Stimulated activated naive CD8-positive, alpha-beta T cell treated with anti-CD3 and anti-CD28 coated beads, Interleukin-15, Interleukin-2, amounts not matched to agents 100 U/mL and 50 U/mL, for 24 hours (primary cell): ENCODE data around the gene MED26.

Experiments used
- ATAC-seq: fragments of 150-1000 bp; cut with Tn5 transposase; one replicate; pipeline ENCODE4 v1.10.0; 2021
- DNase-seq: peaks from one replicate; pipeline ENCODE4 v3.0.0; 2021

Gene MED26

GRCh38 chr19:16588824-16589577 is 39.0 kb downstream of the MED26 start:
- DNase-seq (no peak), ATAC-seq (no peak)

GRCh38 chr19:16587833-16588823 is 39.9 kb downstream of the MED26 start:
- DNase-seq (peak; percentile 77), ATAC-seq (peak; percentile 70)

DNA sequence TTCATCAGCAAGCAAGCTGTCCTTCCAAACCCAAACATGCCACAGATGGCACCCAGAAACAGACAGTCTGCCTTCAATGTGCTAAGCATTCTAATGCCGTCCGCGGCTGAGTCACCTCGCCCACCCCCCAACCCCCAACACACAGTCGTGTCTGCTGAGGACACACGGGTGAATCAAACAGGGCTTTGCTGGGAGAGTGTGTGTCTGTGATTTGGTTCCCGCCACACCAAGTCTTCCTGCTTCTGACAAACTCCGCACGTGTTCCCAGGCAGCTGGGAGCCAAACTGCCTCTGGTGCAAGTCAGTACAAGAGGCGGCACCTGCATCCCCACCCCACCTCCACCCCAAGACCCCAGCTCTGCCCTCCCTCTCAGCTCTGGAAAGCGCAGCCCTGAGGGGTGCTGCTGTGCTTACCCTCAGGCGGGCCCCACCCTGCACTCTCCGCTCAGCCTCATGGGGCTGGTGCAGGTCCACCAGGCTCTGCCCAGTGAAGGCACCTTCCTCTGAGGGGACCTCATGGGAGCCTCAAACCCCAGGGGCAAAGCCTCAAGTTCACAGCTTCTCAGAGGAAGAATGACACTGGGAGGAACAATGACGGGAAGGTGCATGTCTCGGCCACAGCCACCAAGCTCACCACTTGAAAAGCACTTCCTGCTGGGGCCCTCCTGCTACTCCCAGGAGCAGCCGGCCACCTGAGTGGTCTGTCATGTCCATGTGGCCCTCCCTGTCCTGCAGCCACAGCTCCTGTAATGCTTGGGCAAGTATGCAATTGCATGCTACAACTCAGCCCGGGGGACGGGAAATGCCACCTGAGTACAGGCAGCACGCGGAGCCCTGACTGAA is 40.8 kb downstream of the MED26 start:
- DNase-seq (peak; percentile 65), ATAC-seq (peak; percentile 8)

DNA sequence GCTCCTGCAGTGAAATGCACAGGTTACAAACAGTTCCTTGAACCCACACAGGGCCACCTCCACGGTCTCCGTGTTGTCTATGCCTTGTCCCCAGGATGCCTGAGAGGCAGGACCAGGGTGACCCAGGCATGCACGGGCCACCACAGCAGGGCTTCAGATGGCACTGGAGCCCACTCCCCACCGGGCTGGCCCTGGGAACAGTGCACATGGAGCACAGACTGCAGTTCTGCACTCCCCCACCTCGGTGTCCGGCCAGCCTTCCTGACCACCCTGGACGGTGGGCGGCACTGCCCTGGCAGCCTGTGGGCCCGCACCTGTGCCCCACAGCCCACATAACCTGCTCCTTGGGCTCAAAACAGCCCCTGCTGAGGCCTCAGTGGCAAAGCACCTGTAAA is 41.5 kb downstream of the MED26 start:
- ATAC-seq (no peak), DNase-seq (no peak)

DNA sequence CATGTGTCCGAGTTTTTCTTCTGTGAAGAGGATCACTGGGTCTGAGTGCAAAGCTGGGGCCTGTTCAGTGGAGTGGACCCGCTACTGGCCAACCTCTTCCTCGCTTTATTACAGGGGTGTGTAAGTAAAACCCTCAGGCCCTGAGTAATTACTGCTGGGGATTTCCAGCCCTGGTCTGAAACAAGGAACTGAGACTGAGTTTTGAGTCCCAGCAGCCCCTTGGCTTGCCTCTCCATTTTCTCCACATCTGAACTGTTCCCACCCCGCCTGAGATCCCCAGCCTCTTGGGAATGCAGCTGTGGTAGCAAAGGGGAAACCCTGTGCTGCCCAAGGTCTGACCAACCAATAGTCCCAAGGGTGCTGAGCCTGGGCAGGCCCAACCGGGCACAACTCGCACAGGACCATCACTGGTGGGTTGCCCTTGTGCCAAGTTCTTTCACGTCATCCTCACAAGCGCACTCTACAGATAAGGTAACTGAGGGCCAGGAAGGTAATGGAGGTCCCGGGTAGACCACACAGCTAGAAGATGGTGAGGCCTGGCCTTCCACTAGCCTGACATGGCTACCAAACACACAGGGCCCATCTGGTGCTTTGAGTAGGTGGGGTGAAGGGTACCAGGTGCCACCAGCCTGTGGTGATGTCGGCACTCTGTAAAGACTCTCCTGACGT is 42.1 kb downstream of the MED26 start:
- DNase-seq, result peak; percentile 60
- ATAC-seq, result peak; percentile 5

DNA sequence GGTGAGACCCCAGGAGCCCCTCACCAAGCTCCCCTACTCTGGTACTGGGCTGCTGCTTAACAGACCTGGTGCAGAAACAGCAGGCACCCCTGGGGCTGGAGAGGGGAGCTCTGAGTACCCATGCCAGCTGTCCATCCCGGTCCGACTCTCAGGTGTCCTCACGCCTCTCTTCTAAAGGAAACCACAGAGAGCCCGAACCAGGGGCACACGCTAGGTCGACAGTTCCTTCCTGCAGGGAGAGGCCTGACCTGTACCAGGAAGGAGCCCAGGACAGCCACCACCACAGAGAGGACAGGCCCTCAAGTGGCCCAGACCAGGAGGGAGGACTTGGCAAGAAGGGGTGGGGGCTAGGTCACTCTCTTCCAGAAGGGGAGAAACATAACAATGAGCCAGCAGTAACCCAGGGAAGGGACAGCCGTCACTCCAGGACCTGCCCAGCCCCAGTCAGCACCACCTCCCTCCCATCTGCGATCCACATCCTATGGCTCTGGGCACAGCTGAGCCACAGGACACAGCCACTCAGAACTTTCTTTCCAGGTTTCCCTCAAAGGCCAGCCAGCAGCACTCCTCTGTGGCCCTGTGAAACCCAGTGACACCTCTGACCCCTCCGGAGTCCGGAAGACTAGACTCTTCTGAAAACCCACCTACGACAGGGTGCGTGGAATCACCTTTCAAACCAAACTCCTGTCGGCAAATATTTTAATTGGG is 42.8 kb downstream of the MED26 start:
- DNase-seq, result no peak

DNA sequence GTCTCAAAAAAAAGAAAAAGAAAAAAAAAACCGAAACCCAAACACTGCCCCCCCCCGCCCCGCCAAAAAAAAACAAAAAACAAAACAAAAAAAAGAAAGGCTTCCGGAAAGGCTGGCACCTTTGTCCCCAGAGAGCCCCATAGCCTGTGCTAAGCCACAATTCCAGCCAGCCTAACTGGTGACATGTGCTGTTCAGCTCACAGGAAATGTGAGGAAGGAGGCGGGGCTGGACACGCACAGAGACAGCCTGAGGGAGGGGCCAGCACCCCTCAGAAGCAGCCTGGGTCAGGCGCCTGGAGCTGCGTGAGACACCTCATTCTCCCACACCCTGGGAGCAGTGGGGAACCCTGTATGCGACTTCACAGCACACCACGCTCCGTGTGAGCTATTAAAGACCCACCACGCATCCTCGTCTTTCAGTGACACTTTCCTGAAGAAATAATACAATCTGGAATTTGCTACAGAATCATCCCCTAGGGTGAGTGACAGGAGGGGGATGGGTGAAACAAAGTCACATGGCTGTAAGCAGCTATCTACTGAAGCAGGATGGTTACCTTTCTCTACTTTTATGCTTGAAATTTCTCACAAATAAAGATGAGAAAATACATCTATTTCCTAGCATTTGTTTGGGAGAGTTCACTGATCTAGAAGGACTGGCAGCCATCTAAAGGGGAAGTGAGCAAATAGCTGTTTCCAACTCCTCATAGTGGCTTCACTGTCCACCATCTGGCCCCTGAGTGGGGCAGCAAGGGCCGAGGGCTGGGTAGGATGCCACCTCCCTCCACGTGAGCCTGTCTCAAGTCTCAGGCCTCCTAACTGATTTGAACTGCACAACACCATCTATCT is 43.5 kb downstream of the MED26 start:
- peak; percentile 90 for DNase-seq
- peak; percentile 81 for ATAC-seq

More for the DNA sequence above, 42.8 kb downstream of the MED26 start:
- ATAC-seq, result no peak

DNA sequence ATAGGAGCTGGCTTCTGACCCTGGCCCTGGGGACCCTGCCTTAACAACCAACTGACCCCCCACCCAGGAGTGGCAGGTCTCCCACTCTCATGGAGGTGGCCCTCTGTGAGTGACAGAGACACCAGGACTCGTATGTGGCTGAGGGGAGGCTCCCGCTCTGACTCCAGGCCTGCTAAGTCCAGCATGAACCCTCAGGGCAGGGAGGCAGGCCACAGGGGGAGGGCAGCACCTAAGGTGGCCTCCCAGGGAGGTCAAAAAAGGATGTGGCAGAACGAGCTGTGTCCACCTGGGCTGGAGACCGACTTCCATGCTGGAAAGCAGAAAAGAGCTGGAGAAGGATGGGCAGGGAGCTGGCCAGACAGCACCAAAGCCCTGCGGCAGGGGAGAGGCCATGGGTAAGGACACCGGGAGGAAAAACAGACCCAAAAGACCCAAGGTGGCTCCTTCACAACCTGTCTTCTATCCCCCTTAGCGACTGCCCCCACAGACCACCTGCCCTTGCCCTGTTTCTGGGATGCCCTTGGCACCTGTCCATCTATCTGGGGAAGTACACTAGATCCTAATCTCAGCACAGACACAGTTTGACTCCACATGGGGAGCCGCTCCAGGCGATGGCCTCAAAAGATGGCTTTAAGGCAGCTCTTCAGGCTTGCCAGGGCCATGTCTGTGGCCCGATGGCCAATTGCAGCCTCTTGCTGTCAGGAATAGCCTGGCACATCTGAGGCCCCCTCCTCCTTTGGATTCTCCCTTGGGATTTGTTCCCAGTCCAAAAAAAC is 45.3 kb downstream of the MED26 start:
- ATAC-seq (no peak), DNase-seq (no peak)

DNA sequence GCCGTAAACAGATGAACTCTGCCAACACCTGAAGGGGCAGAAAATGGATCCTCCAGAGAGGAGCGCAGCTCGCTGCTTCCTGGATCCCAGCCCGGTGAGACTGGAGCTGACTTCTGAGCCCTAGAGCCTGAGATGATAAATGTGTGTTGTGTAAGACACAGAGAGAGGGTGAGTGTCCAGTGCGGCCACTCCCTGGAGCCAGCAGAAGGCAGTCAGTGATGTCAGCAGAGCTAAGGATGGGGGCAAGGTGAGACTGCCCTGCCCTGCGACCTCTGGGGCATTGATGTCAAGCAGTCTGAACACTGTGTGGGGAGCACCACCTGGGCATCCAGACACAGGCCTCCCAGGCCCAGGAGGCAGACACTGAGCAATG is 46.0 kb downstream of the MED26 start:
- no peak for DNase-seq
- no peak for ATAC-seq

DNA sequence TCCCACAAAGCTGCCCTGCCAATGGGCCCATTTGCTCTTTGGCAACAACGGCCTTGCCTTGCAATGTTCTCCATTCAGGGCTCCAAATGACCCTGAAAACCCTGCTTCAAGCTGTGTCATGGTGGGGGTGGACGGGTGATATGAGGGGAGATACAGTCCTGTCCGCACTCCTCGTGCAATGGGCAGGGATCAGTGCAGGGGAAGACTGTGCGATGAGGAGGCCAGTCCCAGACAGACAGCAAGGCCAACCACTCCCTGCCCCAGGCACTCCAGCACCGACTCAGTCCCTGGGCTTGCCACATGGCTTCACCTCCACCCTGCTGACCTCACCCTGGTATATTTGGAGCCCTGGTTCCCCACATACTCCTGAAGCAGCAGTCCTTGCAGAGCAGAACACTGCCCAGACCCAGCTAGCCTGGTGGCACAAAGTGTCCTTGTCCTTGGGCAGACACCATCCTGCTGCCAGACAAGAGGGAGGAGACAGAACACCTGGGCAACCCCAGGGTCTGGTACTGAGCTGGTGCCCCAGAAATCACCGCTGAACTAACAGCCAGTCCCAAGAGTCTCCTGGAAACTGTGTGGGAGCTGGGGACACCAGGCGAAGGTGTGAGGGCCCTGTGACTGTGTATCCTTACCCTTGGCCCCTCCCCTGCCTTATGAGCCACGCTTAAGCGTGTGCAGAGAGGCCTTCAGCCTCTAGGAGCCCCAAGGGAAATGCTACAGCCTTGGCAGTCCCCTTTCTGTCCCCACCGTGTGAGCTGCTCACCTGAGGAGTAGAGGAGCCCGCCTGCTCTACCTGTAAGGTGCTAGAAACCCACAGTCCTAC is 46.6 kb downstream of the MED26 start:
- ATAC-seq, result no peak
- no peak for DNase-seq

DNA sequence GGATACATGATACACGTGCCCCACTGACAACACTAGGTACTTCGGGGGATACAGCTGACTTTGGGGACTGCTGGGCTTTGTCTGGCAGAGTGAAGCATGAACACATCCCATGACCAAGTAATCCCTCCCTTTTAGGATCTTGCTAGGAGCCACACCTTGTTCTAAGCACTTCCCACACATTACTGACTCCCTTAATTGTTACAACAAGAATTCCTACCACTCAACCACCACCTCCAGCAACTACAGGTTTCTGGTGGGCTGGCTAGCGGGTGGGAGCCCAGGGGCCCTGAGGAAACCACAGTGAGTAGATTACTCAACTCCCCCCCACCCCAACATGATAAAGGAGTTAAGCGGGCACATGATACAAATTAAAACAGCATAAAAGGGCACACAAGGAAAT is 48.6 kb downstream of the MED26 start:
- no peak for ATAC-seq
- no peak for DNase-seq

GRCh38 chr19:16577531-16577985 is 50.4 kb downstream of the MED26 start:
- DNase-seq, result no peak
- ATAC-seq, result no peak

GRCh38 chr19:16576690-16577530 is 51.1 kb downstream of the MED26 start:
- no peak for DNase-seq
- ATAC-seq, result no peak

DNA sequence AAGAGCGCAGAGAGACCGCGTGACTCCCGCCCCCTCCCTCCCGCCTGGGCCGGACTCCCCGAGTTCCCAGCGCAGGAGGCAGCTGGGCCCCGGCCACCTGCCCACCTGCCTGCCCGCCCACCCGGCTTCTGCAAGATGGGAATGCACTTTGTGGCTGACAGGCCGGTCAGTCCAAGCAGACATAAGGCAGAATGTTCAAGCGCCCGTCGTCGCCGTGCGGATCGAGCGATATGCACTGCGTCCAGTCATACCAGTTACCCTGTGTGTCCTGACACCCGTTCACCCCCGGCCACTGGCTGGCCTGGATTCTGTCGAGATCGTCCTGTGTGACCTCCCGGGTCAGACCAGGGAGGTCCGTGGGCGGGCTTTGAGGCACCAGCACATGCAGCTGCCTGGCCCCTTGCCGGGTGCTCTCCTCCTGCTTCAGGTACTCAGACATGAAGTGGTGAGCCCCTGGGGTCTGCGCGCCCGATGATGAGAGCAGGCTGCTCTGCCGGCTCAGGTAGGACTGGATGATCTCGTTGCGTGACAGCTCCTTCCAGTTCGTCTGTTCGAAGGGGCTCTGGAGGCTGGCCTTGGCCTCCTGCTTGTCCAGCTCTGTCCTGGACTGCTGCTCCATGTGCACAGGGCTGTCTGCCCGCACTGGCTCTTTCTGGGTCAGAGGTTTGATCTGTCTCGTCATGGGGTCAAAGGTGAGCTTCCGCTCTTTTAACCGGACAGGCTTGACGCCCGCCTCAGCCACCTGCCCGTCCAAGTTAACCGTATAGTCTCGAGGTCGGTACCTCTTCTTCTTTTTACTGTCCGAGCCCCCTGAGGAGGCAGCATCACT is 51.9 kb downstream of the MED26 start:
- DNase-seq, result no peak

DNA sequence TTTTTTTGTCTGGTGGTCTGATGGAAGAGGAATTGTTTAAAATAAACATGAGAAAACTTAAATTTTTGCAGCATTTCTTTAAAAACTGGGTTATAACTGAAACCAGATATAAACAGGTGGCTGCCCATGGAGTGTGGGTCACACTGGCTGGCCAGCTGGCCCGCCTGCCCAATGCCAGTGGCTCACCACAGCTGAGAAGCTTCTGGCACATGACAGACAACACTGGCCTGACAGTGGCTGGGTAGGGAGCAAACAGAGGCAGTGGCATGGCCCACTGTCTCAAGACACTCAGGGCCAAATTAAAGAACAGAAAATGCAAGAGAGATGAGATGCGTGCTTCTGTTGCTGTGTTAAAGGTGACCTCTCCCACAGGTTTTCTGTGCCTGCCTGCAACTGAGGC is 52.7 kb downstream of the MED26 start:
- DNase-seq (no peak), ATAC-seq (no peak)

More for the DNA sequence above, 51.9 kb downstream of the MED26 start:
- no peak for ATAC-seq

DNA sequence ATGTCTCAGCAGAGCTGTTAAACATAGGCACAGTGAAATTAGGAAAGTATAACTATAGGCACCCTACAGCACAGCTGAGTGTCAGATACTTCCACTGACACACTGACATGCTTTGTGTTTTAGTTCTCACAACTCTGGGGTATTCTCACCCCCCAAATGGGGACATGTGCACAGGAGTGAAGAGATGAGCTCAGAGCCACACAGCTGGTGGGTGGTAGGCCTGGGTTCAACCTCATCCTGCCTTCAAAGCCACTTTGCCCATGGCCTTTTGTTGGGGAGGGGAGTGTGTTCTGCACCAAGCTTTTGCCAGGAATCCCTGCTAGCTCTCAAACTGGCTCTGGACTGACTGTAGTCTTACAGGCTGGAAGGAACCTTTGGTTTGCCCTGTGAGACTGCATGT is 54.1 kb downstream of the MED26 start:
- DNase-seq, result no peak
- ATAC-seq, result no peak
